Measurements from ENCODE around the gene ASCL2.

GRCh38 chr11:2276280-2277007 lies 6.1 kb upstream of the ASCL2 start:
- TF ChIP-seq CTCF (IDR thresholded peaks at IDR 0.05) (no peak), POLR2AphosphoS5 (IDR thresholded peaks at IDR 0.05) (no peak), POLR2A (IDR thresholded peaks at IDR 0.05) (no peak), EP300 (IDR thresholded peaks at IDR 0.05) (no peak)
